HFFc6 (cell line): ENCODE data around the gene GNA12. TPM values are rescaled to one million over a fixed set of nuclear protein-coding genes. Genes with fewer than 3 reads are reported as not detected.
A peak's percentile ranks its signal among the peaks of the same experiment; 100 is the strongest.

Experiments
- DNase-seq: peaks from one replicate; pipeline ENCODE4 v3.0.0-alpha.2; 2018
- H3K27ac Mint-ChIP-seq: 2 replicates; pipeline ENCODE4 v1.8.0; 2020; ENCODE audit warnings: mild to moderate bottlenecking, mixed read lengths
- H3K27me3 Mint-ChIP-seq: 2 replicates; pipeline ENCODE4 v1.8.0; 2021; ENCODE audit warnings: mild to moderate bottlenecking, moderate library complexity, mixed read lengths; ENCODE audit not compliant: insufficient read depth
- H3K36me3 Mint-ChIP-seq: 2 replicates; pipeline ENCODE4 v1.8.0; 2021; ENCODE audit warnings: low read depth, mixed read lengths
- H3K4me1 Mint-ChIP-seq: 2 replicates; pipeline ENCODE4 v1.8.0; 2020; ENCODE audit warnings: low read depth, mixed read lengths
- H3K4me3 Mint-ChIP-seq: 2 replicates; pipeline ENCODE4 v1.8.0; 2020; ENCODE audit warnings: mild to moderate bottlenecking, moderate library complexity, mixed read lengths
- H3K9me3 Mint-ChIP-seq: 2 replicates; pipeline ENCODE4 v1.8.0; 2020; ENCODE audit warnings: mild to moderate bottlenecking, mixed read lengths
- CTCF ChIP-seq: fragments of 200-600 bp; sonication (generic); IDR thresholded peaks from 2 replicates; pipeline ENCODE4 v1.5.0; 2021; ENCODE audit warnings: antibody characterized with exemption, mild to moderate bottlenecking
- total RNA-seq, 6 experiments: library from RNA; stranded (reverse); fragmentation: NEBNext Ultra II Directional; extraction: Animal tissue kit (Norgen Biotek cat#: 25700); gene quantifications; 2 replicates in 1 of 6; 3 replicates in 5 of 6; pipeline ENCODE4 v1.2.3, GENCODE V29; 2021

Gene GNA12
- total RNA-seq, 6 experiments from 2014 or later = 52.9 to 61.9 (median 57.6) TPM

GRCh38 chr7:2803755-2804154, 40.4 kb downstream of the GNA12 start:
- peaks cover 23% of the 10 kb centered on the region for H3K36me3 Mint-ChIP-seq
- DNase-seq = no peak
- H3K27ac Mint-ChIP-seq = no peak overlapping the region
- H3K9me3 Mint-ChIP-seq = no peaks in the 10 kb centered on the region
- no peak for TF ChIP-seq CTCF
- peaks cover 57% of the 10 kb centered on the region for H3K4me1 Mint-ChIP-seq
- no peaks in the 10 kb centered on the region for H3K27me3 Mint-ChIP-seq
- H3K4me3 Mint-ChIP-seq = no peak overlapping the region

- no peak for TF ChIP-seq CTCF
- H3K4me3 Mint-ChIP-seq = peak overlapping the region; percentile 74
- peak overlapping the region; percentile 83 for H3K27ac Mint-ChIP-seq
- no peaks in the 10 kb centered on the region for H3K27me3 Mint-ChIP-seq
- H3K4me1 Mint-ChIP-seq = peaks cover 56% of the 10 kb centered on the region
- H3K9me3 Mint-ChIP-seq = no peaks in the 10 kb centered on the region
- DNase-seq = no peak
- H3K36me3 Mint-ChIP-seq = peaks cover 20% of the 10 kb centered on the region
Observed at GRCh38 chr7:2803342-2803692, 40.8 kb downstream of the GNA12 start.

DNA sequence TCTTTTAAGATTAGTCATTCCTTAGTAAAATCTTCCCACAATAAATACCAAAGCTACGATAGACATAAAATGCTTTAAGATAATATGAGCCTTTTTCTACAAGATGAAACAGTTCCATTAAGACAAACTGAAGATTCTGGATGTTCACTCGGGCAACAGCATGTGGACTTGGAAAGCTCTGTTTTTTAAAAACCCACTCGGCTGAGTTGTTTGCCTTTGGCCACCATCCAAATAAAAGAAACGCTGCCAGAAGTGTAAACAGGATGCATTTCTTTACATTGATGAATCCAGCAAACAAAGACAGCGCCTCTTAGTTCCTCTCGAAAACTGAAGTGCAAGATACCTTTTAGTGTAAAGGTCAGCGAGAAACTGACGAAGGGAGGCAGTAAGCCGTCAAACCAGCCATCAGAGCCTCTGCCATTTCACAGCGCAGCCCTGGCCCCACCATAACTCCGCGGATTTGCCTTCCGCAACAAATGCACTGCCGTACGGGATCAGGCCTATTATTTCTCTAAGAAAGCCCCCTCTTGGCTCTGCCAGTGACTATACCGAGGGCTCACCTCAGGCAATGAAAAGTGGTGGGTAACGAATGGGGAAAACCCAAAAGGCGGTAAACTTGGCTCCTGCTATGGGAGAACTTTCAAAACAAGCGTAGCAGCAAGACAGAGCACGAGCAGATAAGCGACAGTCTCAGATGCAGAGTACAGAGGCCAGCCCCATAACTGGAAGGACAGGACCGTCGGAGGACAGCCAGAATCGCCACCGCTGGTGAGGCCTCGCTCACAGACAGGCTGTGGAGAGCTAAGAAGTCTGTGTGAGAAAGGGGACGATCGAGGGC, 41.4 kb downstream of the GNA12 start:
- Mint-ChIP-seq H3K36me3 (peaks cover 20% of the 10 kb centered on the region), H3K9me3 (no peaks in the 10 kb centered on the region), H3K27me3 (no peaks in the 10 kb centered on the region), H3K27ac (peak overlapping the region; percentile 83), H3K4me3 (peak overlapping the region; percentile 74), H3K4me1 (peaks cover 61% of the 10 kb centered on the region)
- TF ChIP-seq CTCF = no peak
- peak; percentile 34 for DNase-seq

GRCh38 chr7:2802101-2802500, 42.0 kb downstream of the GNA12 start:
- TF ChIP-seq CTCF = no peak
- H3K4me1 Mint-ChIP-seq = peaks cover 66% of the 10 kb centered on the region
- no peaks in the 10 kb centered on the region for H3K9me3 Mint-ChIP-seq
- H3K4me3 Mint-ChIP-seq = peak overlapping the region; percentile 74
- no peaks in the 10 kb centered on the region for H3K27me3 Mint-ChIP-seq
- peak; percentile 28 for DNase-seq
- H3K36me3 Mint-ChIP-seq = peaks cover 20% of the 10 kb centered on the region
- peak overlapping the region; percentile 83 for H3K27ac Mint-ChIP-seq

DNA sequence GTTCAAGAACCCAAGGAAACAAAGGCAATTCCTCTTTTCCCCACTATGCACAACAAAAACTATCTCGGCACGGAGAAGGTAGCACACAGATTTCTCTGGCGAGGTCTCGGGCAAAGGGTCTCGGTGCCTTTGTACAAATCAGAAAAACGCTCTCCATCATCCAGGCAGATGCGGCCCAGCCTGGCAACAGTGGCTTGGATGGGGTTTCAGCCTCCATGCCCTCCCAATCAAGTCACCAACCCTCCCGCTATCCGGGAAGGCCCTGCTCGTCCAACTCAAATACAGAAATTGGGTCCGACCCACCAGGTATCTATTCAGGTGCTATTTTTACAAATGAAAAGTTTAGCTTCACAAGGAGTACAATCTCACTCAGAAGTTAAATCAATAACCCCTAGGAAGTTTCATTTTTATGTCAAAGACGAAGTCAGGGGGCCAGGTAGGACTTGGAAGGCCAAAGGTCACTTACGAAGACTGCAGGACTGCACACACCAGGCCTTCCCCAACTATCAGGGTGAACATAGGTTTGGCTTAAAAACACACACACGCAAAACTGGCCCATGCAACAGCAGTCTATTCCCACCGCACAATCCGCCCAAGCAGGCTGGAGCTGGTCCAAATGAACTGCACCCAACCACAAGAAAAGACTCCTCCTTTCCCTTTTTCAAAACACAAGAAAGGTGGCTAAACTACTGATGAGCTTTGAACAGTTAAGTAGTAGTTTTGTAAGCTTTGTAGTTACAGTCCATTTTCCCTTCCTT, 43.0 kb downstream of the GNA12 start:
- TF ChIP-seq CTCF = no peak
- Mint-ChIP-seq H3K36me3 (peaks cover 20% of the 10 kb centered on the region), H3K4me1 (peaks cover 75% of the 10 kb centered on the region), H3K27me3 (no peaks in the 10 kb centered on the region), H3K27ac (peak overlapping the region; percentile 83), H3K9me3 (no peaks in the 10 kb centered on the region), H3K4me3 (peak overlapping the region; percentile 74)
- DNase-seq = no peak
